Common myeloid progenitor, CD34-positive (primary cell): Measurements from ENCODE around the gene RPS14.
A peak's percentile ranks its signal among the peaks of the same experiment; 100 is the strongest.
"Not testable (repeated sequence)": the region's sequence is repeated elsewhere in the genome, so short reads cannot be mapped to it uniquely, and the experiment has no call there.

Source experiments
- CTCF ChIA-PET: fragments of 350-600 bp; sonication (Branson Sonifier 250); formaldehyde crosslinking; loops from one replicate; lab custom pipeline; 2021; ENCODE audit warnings: antibody characterized with exemption; lab: Charles Lee
- POLR2A ChIA-PET: fragments of 350-600 bp; sonication (Branson Sonifier 250); formaldehyde crosslinking; loops from one replicate; lab custom pipeline; 2021; ENCODE audit warnings: antibody characterized with exemption; lab: Charles Lee
- DNase-seq, 3 donors: peaks; one replicate each; pipeline versions ENCODE4 v3.0.0 to v3.0.0-alpha.2; 2013
- H3K27ac ChIP-seq, 2 experiments: 1 replicate in 1 of 2; 2 replicates in 1 of 2; pipeline ENCODE4 v1.7.0; 2013; ENCODE audit warnings: inconsistent platforms in 2 of 2, low read length in 2 of 2, mild to moderate bottlenecking in 2 of 2, low read depth in 1 of 2, moderate library complexity in 1 of 2; ENCODE audit not compliant: severe bottlenecking in 2 of 2, insufficient read depth in 1 of 2, poor library complexity in 1 of 2
- H3K27me3 ChIP-seq, 5 experiments: replicated peaks in 2 of 5; 1 replicate in 3 of 5; 2 replicates in 2 of 5; pipeline versions ENCODE4 v1.6.1 to v1.7.0; 2013; ENCODE audit warnings: low read length in 4 of 5, mild to moderate bottlenecking in 2 of 5, moderate library complexity in 2 of 5, inconsistent platforms in 1 of 5; ENCODE audit not compliant: insufficient read depth in 5 of 5, control insufficient read depth in 4 of 5
- H3K36me3 ChIP-seq, 4 experiments: 1 replicate in 2 of 4; 2 replicates in 2 of 4; pipeline versions ENCODE4 v1.6.1 to v1.7.0; 2013; ENCODE audit warnings: low read length in 3 of 4, control low read depth in 1 of 4, mild to moderate bottlenecking in 1 of 4; ENCODE audit not compliant: control insufficient read depth in 4 of 4, insufficient read depth in 4 of 4
- H3K4me1 ChIP-seq, 4 experiments: 1 replicate in 3 of 4; 2 replicates in 1 of 4; pipeline versions ENCODE4 v1.6.1 to v1.7.1; 2013; ENCODE audit warnings: low read length in 3 of 4, mild to moderate bottlenecking in 3 of 4, control low read depth in 1 of 4, inconsistent platforms in 1 of 4, moderate library complexity in 1 of 4; ENCODE audit not compliant: control insufficient read depth in 4 of 4, insufficient read depth in 4 of 4; ENCODE audit errors: control extremely low read depth in 1 of 4
- H3K4me3 ChIP-seq, 7 experiments: 1 replicate in 4 of 7; 2 replicates in 3 of 7; pipeline versions ENCODE4 v1.5.1 to v1.7.0; 2013; ENCODE audit warnings: mild to moderate bottlenecking in 7 of 7, low read length in 6 of 7, moderate library complexity in 6 of 7, inconsistent platforms in 2 of 7, low read depth in 2 of 7, control low read depth in 1 of 7; ENCODE audit not compliant: insufficient read depth in 4 of 7, control insufficient read depth in 1 of 7; ENCODE audit errors: extremely low read depth in 1 of 7
- H3K9me3 ChIP-seq, 5 experiments: 1 replicate in 4 of 5; 2 replicates in 1 of 5; pipeline versions ENCODE4 v1.6.1 to v1.7.1; 2013; ENCODE audit warnings: low read length in 4 of 5, mild to moderate bottlenecking in 2 of 5, inconsistent platforms in 1 of 5, low read depth in 1 of 5, moderate library complexity in 1 of 5; ENCODE audit not compliant: control insufficient read depth in 4 of 5, insufficient read depth in 2 of 5; ENCODE audit errors: control extremely low read depth in 1 of 5
- WGBS: methylation state at CpG from one replicate; pipeline ENCODE4 v1.1.5; 2013; ENCODE audit not compliant: insufficient coverage; 5-methylcytosine and 5-hydroxymethylcytosine counted together

Gene RPS14

GRCh38 chr5:150419630-150420270, 29.8 kb downstream of the RPS14 start:
- 3% methylated on average over 6 of the region's 7 CpGs for WGBS
- DNase-seq = peak in 2 of 3 donors; percentile 77 to 82
- Histone ChIP-seq H3K36me3 (no peaks in the 10 kb centered on the region), H3K4me1 (peaks cover 3 to 15% (median 10%) of the 10 kb centered on the region in 4 experiments), H3K27me3 (no peaks in the 10 kb centered on the region), H3K9me3 (no peaks in the 10 kb centered on the region), H3K4me3 (peak overlapping the region in 2 of 7 experiments; percentile 28 to 30), H3K27ac (peak overlapping the region in 1 of 2 experiments; percentile 52)
- POLR2A ChIA-PET = interaction anchor here (0.8 to 1.7 kb wide), 3 partner anchors 14 to 21 kb away, joined by 3 to 5 read pairs (median 3); no protein-coding TSS in a partner anchor
- CTCF ChIA-PET = interaction anchor here (0.6 to 2.5 kb wide), 3 partner anchors 9 to 16 kb away, joined by 3 to 10 read pairs (median 7); no protein-coding TSS in a partner anchor

- peaks cover 12 to 42% (median 24%) of the 10 kb centered on the region in 4 experiments for H3K4me1 ChIP-seq
- H3K36me3 ChIP-seq, POLR2A ChIA-PET, H3K27me3 ChIP-seq, DNase-seq, H3K4me3 ChIP-seq, H3K9me3 ChIP-seq: not testable (repeated sequence)
- 88% methylated on average over 13 of the region's 16 CpGs for WGBS
- peak overlapping the region; percentile 97 for H3K27ac ChIP-seq
- CTCF ChIA-PET = interaction anchor here (1.0 to 6.6 kb wide), 5 partner anchors 9 to 36 kb away, joined by 4 to 62 read pairs (median 5); no protein-coding TSS in a partner anchor
Observed at GRCh38 chr5:150413902-150414790, 35.4 kb downstream of the RPS14 start.

- DNase-seq = no peak
- 98% methylated on average over 5 of the region's 12 CpGs for WGBS
- Histone ChIP-seq H3K27me3 (no peaks in the 10 kb centered on the region), H3K27ac (peak overlapping the region; percentile 97), H3K36me3 (peaks cover 3 to 17% (median 5%) of the 10 kb centered on the region in 4 experiments), H3K9me3 (no peaks in the 10 kb centered on the region), H3K4me3 (peak overlapping the region in 5 of 7 experiments; percentile 28 to 100 (median 77)), H3K4me1 (peaks cover 12 to 48% (median 30%) of the 10 kb centered on the region in 4 experiments)
- ChIA-PET CTCF (interaction anchor here (1.2 to 6.6 kb wide), 6 partner anchors 9 to 38 kb away, joined by 4 to 62 read pairs (median 4); no protein-coding TSS in a partner anchor), POLR2A (interaction anchor here (0.6 to 3.0 kb wide), 6 partner anchors 9 to 37 kb away, joined by 3 to 21 read pairs (median 4); no protein-coding TSS in a partner anchor)
Observed at GRCh38 chr5:150413176-150413901, 36.2 kb downstream of the RPS14 start.

- peak within 1 kb of the TSS; percentile 77 to 100 (median 94) for H3K4me3 ChIP-seq
- no peaks in the 10 kb centered on the region for H3K27me3 ChIP-seq
- 0% methylated on average over 17 of the region's 20 CpGs for WGBS
- ChIA-PET POLR2A (interaction anchor here (0.6 to 3.0 kb wide), 9 partner anchors 9 to 37 kb away, joined by 3 to 21 read pairs (median 4); partner anchors contain the start of gene RPS14), CTCF (interaction anchor here (1.2 to 6.6 kb wide), 7 partner anchors 10 to 39 kb away, joined by 3 to 62 read pairs (median 4); no protein-coding TSS in a partner anchor)
- peak within 1 kb of the TSS; percentile 97 for H3K27ac ChIP-seq
- DNase-seq = peak; percentile 97 to 99 (median 99)
- H3K9me3 ChIP-seq = no peaks in the 10 kb centered on the region
- H3K4me1 ChIP-seq = peaks cover 12 to 53% (median 34%) of the 10 kb centered on the region in 4 experiments
- H3K36me3 ChIP-seq = peaks cover 3 to 24% (median 10%) of the 10 kb centered on the region in 4 experiments
Observed at GRCh38 chr5:150412319-150413175, 37.0 kb downstream of the RPS14 start, which contains the start of gene CD74. TSS of gene CD74 (minus strand) at chr5:150412910. CDS start at chr5:150412749, 161 bp downstream.

- ChIA-PET CTCF (interaction anchor here (0.6 to 6.6 kb wide), 9 partner anchors 8 to 209 kb away, joined by 3 to 62 read pairs (median 3); partner anchors contain the start of gene RPS14), POLR2A (interaction anchor here (0.6 to 3.0 kb wide), 9 partner anchors 9 to 753 kb away, joined by 3 to 21 read pairs (median 4); partner anchors contain the start of gene RPS14)
- 0% methylated on average over 2 of the region's 5 CpGs for WGBS
- Histone ChIP-seq H3K9me3 (no peaks in the 10 kb centered on the region), H3K4me1 (peaks cover 12 to 61% (median 37%) of the 10 kb centered on the region in 4 experiments), H3K4me3 (peak overlapping the region; percentile 52 to 100 (median 94)), H3K27ac (peak overlapping the region; percentile 97), H3K27me3 (no peaks in the 10 kb centered on the region), H3K36me3 (peaks cover 5 to 36% (median 20%) of the 10 kb centered on the region in 4 experiments)
- DNase-seq = peak; percentile 83 to 92 (median 89)
Observed at GRCh38 chr5:150411245-150411979, 38.1 kb downstream of the RPS14 start.
